MM.1S (cell line): ENCODE measurements around the gene CISH.

Experiments
- EZH2 ChIP-seq: fragments of 300-600 bp; sonication (generic); optimal IDR thresholded peaks from 2 replicates; pipeline ENCODE3; 2017; ENCODE audit warnings: low read depth, mild to moderate bottlenecking, antibody characterized with exemption, low read length, mixed read lengths
- EZH2phosphoT487 ChIP-seq: fragments of 300-600 bp; sonication (generic); IDR thresholded peaks from 2 replicates; pipeline ENCODE4 v1.6.1; 2018; ENCODE audit warnings: antibody characterized with exemption, low read length
- TF ChIP-seq, protein P1 (sequence below): fragments of 300-600 bp; sonication (generic); IDR thresholded peaks from 2 replicates; pipeline ENCODE4 v1.5.1; 2016; ENCODE audit warnings: antibody characterized with exemption, low read length, mixed read lengths

DNA sequence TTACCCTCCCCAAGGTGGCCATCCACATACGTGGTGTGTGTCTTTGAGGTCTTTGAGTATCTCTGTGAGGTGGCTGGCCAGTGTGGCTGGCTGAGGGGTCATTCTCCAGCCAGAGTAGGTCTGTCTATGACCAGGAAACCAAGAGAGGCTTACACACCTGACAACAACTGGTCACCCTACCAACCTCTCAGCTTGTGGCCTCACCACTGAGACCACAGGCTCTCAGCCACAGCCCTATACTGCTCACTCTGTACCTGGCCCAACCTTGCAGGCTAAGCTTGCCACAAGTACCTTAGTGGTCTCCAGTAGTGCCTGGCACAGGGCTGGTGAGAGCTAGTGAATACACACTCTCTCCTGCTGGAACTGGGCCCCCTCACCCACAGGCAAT lies 37.1 kb downstream of the CISH start:
- TF ChIP-seq, protein P1, sequence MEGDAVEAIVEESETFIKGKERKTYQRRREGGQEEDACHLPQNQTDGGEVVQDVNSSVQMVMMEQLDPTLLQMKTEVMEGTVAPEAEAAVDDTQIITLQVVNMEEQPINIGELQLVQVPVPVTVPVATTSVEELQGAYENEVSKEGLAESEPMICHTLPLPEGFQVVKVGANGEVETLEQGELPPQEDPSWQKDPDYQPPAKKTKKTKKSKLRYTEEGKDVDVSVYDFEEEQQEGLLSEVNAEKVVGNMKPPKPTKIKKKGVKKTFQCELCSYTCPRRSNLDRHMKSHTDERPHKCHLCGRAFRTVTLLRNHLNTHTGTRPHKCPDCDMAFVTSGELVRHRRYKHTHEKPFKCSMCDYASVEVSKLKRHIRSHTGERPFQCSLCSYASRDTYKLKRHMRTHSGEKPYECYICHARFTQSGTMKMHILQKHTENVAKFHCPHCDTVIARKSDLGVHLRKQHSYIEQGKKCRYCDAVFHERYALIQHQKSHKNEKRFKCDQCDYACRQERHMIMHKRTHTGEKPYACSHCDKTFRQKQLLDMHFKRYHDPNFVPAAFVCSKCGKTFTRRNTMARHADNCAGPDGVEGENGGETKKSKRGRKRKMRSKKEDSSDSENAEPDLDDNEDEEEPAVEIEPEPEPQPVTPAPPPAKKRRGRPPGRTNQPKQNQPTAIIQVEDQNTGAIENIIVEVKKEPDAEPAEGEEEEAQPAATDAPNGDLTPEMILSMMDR, result no peak
- TF ChIP-seq EZH2 (no peak), EZH2phosphoT487 (no peak)
